Activated CD4-positive, alpha-beta T cell treated with anti-CD3 and anti-CD28 coated beads for 1 hour (primary cell): Measurements from ENCODE around the gene IPO4.
"Not testable (repeated sequence)": the region's sequence is repeated elsewhere in the genome, so short reads cannot be mapped to it uniquely, and the experiment has no call there.

Experiments used
- DNase-seq: peaks from one replicate; pipeline ENCODE4 v3.0.0-alpha.2; 2020

The IPO4 gene

GRCh38 chr14:24188251-24189058 is at the start of gene IPO4:
TSS of gene IPO4 (minus strand) at chr14:24188816. CDS start at chr14:24188787, 29 bp downstream.
- peak; percentile 94 for DNase-seq

GRCh38 chr14:24238123-24238522 is 49.5 kb upstream of the IPO4 start:
- no peak for DNase-seq

- no peak for DNase-seq
Measured at GRCh38 chr14:24237463-24237955, 48.9 kb upstream of the IPO4 start.

- DNase-seq = no peak
Measured at GRCh38 chr14:24236689-24237462, 48.3 kb upstream of the IPO4 start.

- DNase-seq = no peak
Measured at GRCh38 chr14:24235804-24236688, 47.4 kb upstream of the IPO4 start.

GRCh38 chr14:24234095-24235005 is 45.7 kb upstream of the IPO4 start:
- DNase-seq = no peak

- DNase-seq = no peak
Measured at GRCh38 chr14:24233538-24233866, 44.9 kb upstream of the IPO4 start.

- no peak for DNase-seq
Measured at GRCh38 chr14:24232645-24233537, 44.3 kb upstream of the IPO4 start, which contains the start of gene GMPR2. TSS of gene GMPR2 (plus strand) at chr14:24232929. CDS start at chr14:24233254, 325 bp downstream.

- peak; percentile 83 for DNase-seq
Measured at GRCh38 chr14:24232121-24232644, 43.6 kb upstream of the IPO4 start, which contains the start of gene NEDD8. TSS of gene NEDD8 (minus strand) at chr14:24232367. CDS start at chr14:24232267, 100 bp downstream.

GRCh38 chr14:24231263-24232120 is 42.9 kb upstream of the IPO4 start:
- DNase-seq = no peak

- DNase-seq = no peak
Measured at GRCh38 chr14:24228902-24229301, 40.3 kb upstream of the IPO4 start.

- DNase-seq = no peak
Measured at GRCh38 chr14:24226473-24226872, 37.9 kb upstream of the IPO4 start.

GRCh38 chr14:24224618-24225071 is 36.0 kb upstream of the IPO4 start:
- no peak for DNase-seq

- DNase-seq = not testable (repeated sequence)
Measured at GRCh38 chr14:24222987-24223386, 34.4 kb upstream of the IPO4 start.

- DNase-seq = no peak
Measured at GRCh38 chr14:24219521-24219920, 30.9 kb upstream of the IPO4 start.

- DNase-seq = no peak
Measured at GRCh38 chr14:24219080-24219479, 30.5 kb upstream of the IPO4 start.

- DNase-seq = not testable (repeated sequence)
Measured at GRCh38 chr14:24216876-24217275, 28.3 kb upstream of the IPO4 start.

GRCh38 chr14:24216345-24216699 is 27.7 kb upstream of the IPO4 start:
- DNase-seq = no peak
